Glutamatergic neuron (in vitro differentiated cells): ENCODE results near the gene VIPAS39. TPM values are rescaled to one million over a fixed set of nuclear protein-coding genes. Genes with fewer than 3 reads are reported as not detected.
A peak's percentile ranks its signal among the peaks of the same experiment; 100 is the strongest.

ENCODE experiments used
- DNase-seq: peaks from one replicate; pipeline ENCODE4 v3.0.0; 2022
- H3K27ac Mint-ChIP-seq: one replicate; pipeline ENCODE4 v1.8.0; 2020; ENCODE audit warnings: mild to moderate bottlenecking, mixed read lengths, inconsistent platforms; ENCODE audit not compliant: unreplicated experiment
- H3K27me3 Mint-ChIP-seq: one replicate; pipeline ENCODE4 v1.8.0; 2020; ENCODE audit warnings: mild to moderate bottlenecking, moderate library complexity, mixed read lengths, inconsistent platforms; ENCODE audit not compliant: unreplicated experiment
- H3K36me3 Mint-ChIP-seq: one replicate; pipeline ENCODE4 v1.8.0; 2020; ENCODE audit warnings: mild to moderate bottlenecking, mixed read lengths, inconsistent platforms; ENCODE audit not compliant: unreplicated experiment
- H3K4me1 Mint-ChIP-seq: one replicate; pipeline ENCODE4 v1.8.0; 2020; ENCODE audit warnings: mild to moderate bottlenecking, low read depth, mixed read lengths, inconsistent platforms; ENCODE audit not compliant: unreplicated experiment
- H3K4me3 Mint-ChIP-seq: one replicate; pipeline ENCODE4 v1.8.0; 2020; ENCODE audit warnings: mild to moderate bottlenecking, mixed read lengths, inconsistent platforms; ENCODE audit not compliant: unreplicated experiment
- H3K9me3 Mint-ChIP-seq: one replicate; pipeline ENCODE4 v1.8.0; 2020; ENCODE audit warnings: mild to moderate bottlenecking, moderate library complexity, mixed read lengths, inconsistent platforms; ENCODE audit not compliant: unreplicated experiment
- CTCF ChIP-seq: fragments of 200-600 bp; sonication (generic); IDR thresholded peaks from one replicate; pipeline ENCODE4 v1.5.0; 2021; ENCODE audit not compliant: partially characterized antibody, unreplicated experiment
- total RNA-seq: library from RNA; stranded (reverse); fragmentation: NEBNext Ultra II Directional; extraction: Animal tissue kit (Norgen Biotek cat#: 25700); gene quantifications from one replicate; pipeline ENCODE4 v1.2.1, GENCODE V29; 2021; ENCODE audit not compliant: unreplicated experiment

Gene VIPAS39
- total RNA-seq, 1 donor from 2014 or later = 31.6 TPM

GRCh38 chr14:77498984-77499527 lies 41.7 kb upstream of the VIPAS39 start:
- no peak for TF ChIP-seq CTCF
- H3K4me1 Mint-ChIP-seq = no peaks in the 10 kb centered on the region
- no peak for DNase-seq
- peaks cover 6% of the 10 kb centered on the region for H3K9me3 Mint-ChIP-seq
- H3K4me3 Mint-ChIP-seq = peak overlapping the region; percentile 14
- no peak overlapping the region for H3K27ac Mint-ChIP-seq
- H3K36me3 Mint-ChIP-seq = peaks cover 5% of the 10 kb centered on the region
- peaks cover 10% of the 10 kb centered on the region for H3K27me3 Mint-ChIP-seq

- Mint-ChIP-seq H3K36me3 (peaks cover 5% of the 10 kb centered on the region), H3K4me3 (peak within 1 kb of the TSS; percentile 78), H3K27ac (no peak within 1 kb of the TSS), H3K27me3 (peaks cover 10% of the 10 kb centered on the region), H3K4me1 (no peaks in the 10 kb centered on the region), H3K9me3 (peaks cover 6% of the 10 kb centered on the region)
- no peak for TF ChIP-seq CTCF
- DNase-seq = peak; percentile 65
These were observed 40.9 kb upstream of the VIPAS39 start, which contains the start of gene ISM2 for GRCh38 chr14:77498120-77498979. Gene ISM2 (minus strand): TSS chr14:77498816. CDS start chr14:77498793, 23 bp downstream.

- DNase-seq = no peak
- Mint-ChIP-seq H3K9me3 (peaks cover 2% of the 10 kb centered on the region), H3K4me1 (no peaks in the 10 kb centered on the region), H3K4me3 (no peak overlapping the region), H3K27ac (no peak overlapping the region), H3K27me3 (peaks cover 5% of the 10 kb centered on the region), H3K36me3 (no peaks in the 10 kb centered on the region)
- no peak for TF ChIP-seq CTCF
These were observed 37.9 kb upstream of the VIPAS39 start for GRCh38 chr14:77495334-77495733.

- H3K36me3 Mint-ChIP-seq = no peaks in the 10 kb centered on the region
- H3K4me1 Mint-ChIP-seq = no peaks in the 10 kb centered on the region
These were observed 33.7 kb upstream of the VIPAS39 start for GRCh38 chr14:77491056-77491455.

More at GRCh38 chr14:77491056-77491455, 33.7 kb upstream of the VIPAS39 start:
- Mint-ChIP-seq H3K27ac (no peak overlapping the region), H3K27me3 (no peaks in the 10 kb centered on the region), H3K4me3 (no peak overlapping the region), H3K9me3 (no peaks in the 10 kb centered on the region)
- TF ChIP-seq CTCF = no peak
- no peak for DNase-seq
